ENCODE measurements around the gene IFNL2.

- TF ChIP-seq, protein P1, sequence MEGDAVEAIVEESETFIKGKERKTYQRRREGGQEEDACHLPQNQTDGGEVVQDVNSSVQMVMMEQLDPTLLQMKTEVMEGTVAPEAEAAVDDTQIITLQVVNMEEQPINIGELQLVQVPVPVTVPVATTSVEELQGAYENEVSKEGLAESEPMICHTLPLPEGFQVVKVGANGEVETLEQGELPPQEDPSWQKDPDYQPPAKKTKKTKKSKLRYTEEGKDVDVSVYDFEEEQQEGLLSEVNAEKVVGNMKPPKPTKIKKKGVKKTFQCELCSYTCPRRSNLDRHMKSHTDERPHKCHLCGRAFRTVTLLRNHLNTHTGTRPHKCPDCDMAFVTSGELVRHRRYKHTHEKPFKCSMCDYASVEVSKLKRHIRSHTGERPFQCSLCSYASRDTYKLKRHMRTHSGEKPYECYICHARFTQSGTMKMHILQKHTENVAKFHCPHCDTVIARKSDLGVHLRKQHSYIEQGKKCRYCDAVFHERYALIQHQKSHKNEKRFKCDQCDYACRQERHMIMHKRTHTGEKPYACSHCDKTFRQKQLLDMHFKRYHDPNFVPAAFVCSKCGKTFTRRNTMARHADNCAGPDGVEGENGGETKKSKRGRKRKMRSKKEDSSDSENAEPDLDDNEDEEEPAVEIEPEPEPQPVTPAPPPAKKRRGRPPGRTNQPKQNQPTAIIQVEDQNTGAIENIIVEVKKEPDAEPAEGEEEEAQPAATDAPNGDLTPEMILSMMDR (IDR thresholded peaks at IDR 0.05; ENCODE audit: low read length) = no peak
- no peak for TF ChIP-seq EZH2 (IDR thresholded peaks at IDR 0.05; ENCODE audit: borderline replicate concordance, low read length)
Observed at GRCh38 chr19:39262496-39262895, 5.7 kb upstream of the IFNL2 start.
